A549 treated with DMSO at 1 μM for 4 hours (cell line): ENCODE data around the gene LGALS9B. TPM values are rescaled to one million over a fixed set of nuclear protein-coding genes. Genes with fewer than 3 reads are reported as not detected.

Source experiments
- total RNA-seq: library from RNA; stranded (reverse); fragments of 200-300 nt; extraction: Qiagen RNA extraction; gene quantifications from 5 replicates; pipeline ENCODE4 v1.2.3, GENCODE V29; 2022; ENCODE audit warnings: low read depth

Gene LGALS9B
- total RNA-seq, result not detected in 5 replicates

GRCh38 chr17:20467447-20467846 is at the start of gene LGALS9B:
Gene LGALS9B (minus strand): TSS chr17:20467539. CDS start chr17:20467470, 69 bp downstream.

Other genes with a start within 250 kb of the LGALS9B start
- gene CDRT15L2, start 112.2 kb upstream of the LGALS9B start, total RNA-seq, result not detected in 5 replicates